HCT116 (cell line): ENCODE measurements around the gene C17orf100. TPM values are rescaled to one million over a fixed set of nuclear protein-coding genes. Genes with fewer than 3 reads are reported as not detected.
"Not testable (repeated sequence)": the region's sequence is repeated elsewhere in the genome, so short reads cannot be mapped to it uniquely, and the experiment has no call there.

Experiments
- ATAC-seq: fragments of 200-7000 bp; cut with Tn5 transposase; 2 replicates; pipeline ENCODE4 v1.9.1; 2020; ENCODE audit warnings: mild to moderate bottlenecking, moderate library complexity
- BruUV-seq: library from RNA; stranded (reverse); fragments of 400-500 nt; replicated peaks from 2 replicates; lab custom pipeline; 2021; lab: Mats Ljungman, UMichigan
- CTCF ChIA-PET: fragments of 300-600 bp; sonication (Branson Sonifier 250); formaldehyde crosslinking; loops from one replicate; lab custom pipeline; 2021; ENCODE audit warnings: antibody characterized with exemption; lab: Charles Lee
- POLR2A ChIA-PET: fragments of 300-600, 350-600 bp; sonication (Branson Sonifier 250); formaldehyde crosslinking; loops from one replicate; lab custom pipeline; 2021; ENCODE audit warnings: antibody characterized with exemption; lab: Charles Lee
- RAD21 ChIA-PET, 2 experiments: fragments of 300-600 bp; sonication (Branson Sonifier 250); formaldehyde crosslinking; loops; one replicate each; lab custom pipeline; 2023; ENCODE audit warnings: low total read pairs in 2 of 2; ENCODE audit not compliant: uncharacterized antibody in 2 of 2, unreplicated experiment in 2 of 2, low non-redundant PET in 1 of 2; lab: Charles Lee
- DNase-seq: peaks from one replicate; pipeline ENCODE4 v3.0.0-alpha.2; 2010; ENCODE audit warnings: low read depth, low spot score
- H2AFZ ChIP-seq: fragments of 200-600 bp; shearing (Covaris generic), sonication (generic); 2 replicates; pipeline ENCODE4 v1.6.1; 2017; ENCODE audit warnings: low read depth, mixed run types, mixed read lengths, antibody characterized with exemption, low read length; ENCODE audit not compliant: poor library complexity, severe bottlenecking
- H3K27ac ChIP-seq: 2 replicates; pipeline ENCODE4 v1.5.1; 2012; ENCODE audit warnings: low read depth, low read length
- H3K27me3 ChIP-seq: fragments of 200-600 bp; sonication (generic); 2 replicates; pipeline ENCODE4 v1.6.1; 2016; ENCODE audit warnings: mixed run types, low read length, mixed read lengths; ENCODE audit not compliant: insufficient read depth
- H3K36me3 ChIP-seq, 2 experiments: fragments of 200-500 bp in 1 of 2; fragments of 200-600 bp in 1 of 2; sonication (Bioruptor generic) in 1 of 2; sonication (generic) in 1 of 2; 2 replicates each; pipeline versions ENCODE4 v1.5.1 to v1.6.1; 2014 to 2016; ENCODE audit warnings: low read length in 2 of 2, inconsistent platforms in 1 of 2, mixed read lengths in 1 of 2, mixed run types in 1 of 2; ENCODE audit not compliant: insufficient read depth in 2 of 2, control insufficient read depth in 1 of 2
- H3K4me1 ChIP-seq, 2 experiments: fragments of 200-600 bp in 1 of 2; sonication (generic) in 1 of 2; 2 replicates each; pipeline versions ENCODE4 v1.5.1 to v1.6.1; 2012 to 2017; ENCODE audit warnings: low read length in 2 of 2, inconsistent platforms in 1 of 2, mild to moderate bottlenecking in 1 of 2, mixed read lengths in 1 of 2, mixed run types in 1 of 2, moderate library complexity in 1 of 2; ENCODE audit not compliant: insufficient read depth in 2 of 2, control insufficient read depth in 1 of 2
- H3K4me2 ChIP-seq: fragments of 200-600 bp; sonication (generic); 2 replicates; pipeline ENCODE4 v1.6.1; 2017; ENCODE audit warnings: mixed run types, low read length, mixed read lengths
- H3K4me3 ChIP-seq, 2 experiments: fragments of 200-600 bp in 1 of 2; sonication (generic) in 1 of 2; replicated peaks in 1 of 2; 2 replicates each; pipeline ENCODE4 v1.5.1; 2011 to 2016; ENCODE audit warnings: low read length in 2 of 2, control low read depth in 1 of 2, low read depth in 1 of 2, mild to moderate bottlenecking in 1 of 2, mixed read lengths in 1 of 2, mixed run types in 1 of 2
- H3K79me2 ChIP-seq: fragments of 200-600 bp; sonication (generic); 2 replicates; pipeline ENCODE4 v1.6.1; 2017; ENCODE audit warnings: mild to moderate bottlenecking, mixed run types, low read length, moderate library complexity, mixed read lengths; ENCODE audit not compliant: insufficient read depth
- H3K9ac ChIP-seq: fragments of 200-600 bp; sonication (generic); 2 replicates; pipeline ENCODE4 v1.6.1; 2016; ENCODE audit warnings: low read length, mixed read lengths
- H3K9me2 ChIP-seq: fragments of 200-600 bp; sonication (generic), shearing (Covaris generic); 2 replicates; pipeline ENCODE4 v1.6.1; 2017; ENCODE audit warnings: mixed run types, mild to moderate bottlenecking, moderate library complexity; ENCODE audit not compliant: insufficient read depth
- H3K9me3 ChIP-seq, 2 experiments: fragments of 200-500 bp in 1 of 2; fragments of 200-600 bp in 1 of 2; sonication (Bioruptor generic) in 1 of 2; sonication (generic) in 1 of 2; 2 replicates each; pipeline ENCODE4 v1.6.1; 2014 to 2017; ENCODE audit warnings: low read length in 2 of 2, mixed read lengths in 2 of 2, inconsistent platforms in 1 of 2, low read depth in 1 of 2, mild to moderate bottlenecking in 1 of 2, mixed run types in 1 of 2, moderate library complexity in 1 of 2; ENCODE audit not compliant: control insufficient read depth in 1 of 2, insufficient read depth in 1 of 2
- H4K20me1 ChIP-seq: fragments of 200-600 bp; sonication (generic), shearing (Covaris generic); 2 replicates; pipeline ENCODE4 v1.6.1; 2017; ENCODE audit warnings: mixed run types, mild to moderate bottlenecking, moderate library complexity; ENCODE audit not compliant: insufficient read depth
- ZNF274 ChIP-seq: fragments of 200-500 bp; sonication (Bioruptor generic); IDR thresholded peaks from 2 replicates; pipeline ENCODE4 v1.6.1; 2014; ENCODE audit warnings: mild to moderate bottlenecking, low read depth, low read length, inconsistent platforms
- intact Hi-C: fragments of 100-400 bp; cut with micrococcal nuclease; formaldehyde crosslinking; loops from 2 replicates; pipeline ENCODE4 v1.10.0; 2022
- total RNA-seq: library from RNA; stranded (reverse); gene quantifications from one replicate; pipeline ENCODE4 v1.2.1, GENCODE V29; 2021; ENCODE audit not compliant: unreplicated experiment

The C17orf100 gene
- total RNA-seq, 1 experiment from 2014 or later, result 0.76 TPM

DNA sequence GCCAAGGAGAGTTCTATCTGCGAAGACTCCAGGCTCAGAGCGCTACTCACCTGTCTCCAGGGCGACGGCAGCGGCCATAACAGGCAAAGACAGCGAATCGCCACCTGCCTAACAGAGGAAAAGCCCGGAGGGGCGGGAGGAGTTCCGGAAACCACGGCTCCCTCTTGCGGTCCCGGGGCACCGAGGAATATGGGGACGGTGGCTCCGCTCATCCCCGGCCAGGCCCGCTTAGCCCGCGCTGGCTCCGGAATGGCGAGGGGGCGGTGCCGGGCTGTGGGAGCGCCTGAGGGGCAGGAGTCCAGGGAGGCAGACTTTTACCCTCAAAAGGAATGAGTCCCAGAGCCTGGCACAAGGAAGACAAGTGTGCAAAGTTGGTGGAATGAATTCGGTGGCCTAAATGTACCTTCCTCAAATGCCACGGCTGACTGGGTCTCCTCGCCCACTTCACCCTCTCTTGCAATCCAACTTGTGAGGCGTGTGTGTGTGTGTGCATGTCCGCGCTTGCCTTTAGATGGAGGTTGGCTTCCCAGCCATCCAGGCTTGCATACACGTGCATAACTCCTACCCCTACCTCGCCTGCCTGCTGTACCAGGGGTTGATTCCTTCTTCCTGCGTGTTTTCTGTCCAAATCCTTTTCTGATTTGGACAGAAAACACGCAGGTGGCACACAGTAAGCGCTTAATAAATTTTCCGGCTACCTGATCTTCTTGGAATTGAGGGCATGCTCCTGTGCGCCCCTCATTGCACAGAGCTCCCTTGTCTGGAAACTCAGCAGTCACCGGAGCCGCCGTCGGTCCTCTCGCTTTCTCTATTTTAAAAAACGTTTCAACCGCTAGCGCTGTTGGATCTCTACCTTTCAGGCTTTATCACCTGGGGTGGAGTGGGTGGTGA lies 3.5 kb downstream of the C17orf100 start:
- H3K27me3 ChIP-seq, result no peaks in the 10 kb centered on the region
- TF ChIP-seq ZNF274, result no peak
- TF ChIP-seq, all 23 proteins: peak for 0
- Histone ChIP-seq H3K4me2 (no peak overlapping the region), H3K4me1 (peaks cover 5 to 17% of the 10 kb centered on the region in 2 experiments; a peak in 3 of 4 replicates), H3K9me2 (no peaks in the 10 kb centered on the region), H3K36me3 (no peaks in the 10 kb centered on the region), H3K27ac (no peak overlapping the region), H2AFZ (no peak overlapping the region), H3K9me3 (no peaks in the 10 kb centered on the region), H3K4me3 (no peak overlapping the region), H3K79me2 (peaks cover 12% of the 10 kb centered on the region), H3K9ac (no peak overlapping the region), H4K20me1 (no peaks in the 10 kb centered on the region)
- ATAC-seq (no peak), DNase-seq (no peak)
- no TSS peak for BruUV-seq
- intact Hi-C loops, result no loop called here
- CTCF ChIA-PET, result no interaction called here
- POLR2A ChIA-PET, result no interaction called here
- RAD21 ChIA-PET, result no interaction called here

GRCh38 chr17:6655732-6656361 lies 4.3 kb downstream of the C17orf100 start:
- H3K4me1 ChIP-seq, result peaks cover 5 to 15% of the 10 kb centered on the region in 2 experiments; a peak in 3 of 4 replicates
- H3K36me3 ChIP-seq, H3K9ac ChIP-seq, DNase-seq, H3K27ac ChIP-seq, RAD21 ChIA-PET, H3K9me2 ChIP-seq, H3K27me3 ChIP-seq, intact Hi-C loops, BruUV-seq, H3K4me3 ChIP-seq, H3K4me2 ChIP-seq, H2AFZ ChIP-seq, H3K9me3 ChIP-seq, ATAC-seq, POLR2A ChIA-PET, H4K20me1 ChIP-seq, CTCF ChIA-PET, H3K79me2 ChIP-seq: not testable (repeated sequence)

DNA sequence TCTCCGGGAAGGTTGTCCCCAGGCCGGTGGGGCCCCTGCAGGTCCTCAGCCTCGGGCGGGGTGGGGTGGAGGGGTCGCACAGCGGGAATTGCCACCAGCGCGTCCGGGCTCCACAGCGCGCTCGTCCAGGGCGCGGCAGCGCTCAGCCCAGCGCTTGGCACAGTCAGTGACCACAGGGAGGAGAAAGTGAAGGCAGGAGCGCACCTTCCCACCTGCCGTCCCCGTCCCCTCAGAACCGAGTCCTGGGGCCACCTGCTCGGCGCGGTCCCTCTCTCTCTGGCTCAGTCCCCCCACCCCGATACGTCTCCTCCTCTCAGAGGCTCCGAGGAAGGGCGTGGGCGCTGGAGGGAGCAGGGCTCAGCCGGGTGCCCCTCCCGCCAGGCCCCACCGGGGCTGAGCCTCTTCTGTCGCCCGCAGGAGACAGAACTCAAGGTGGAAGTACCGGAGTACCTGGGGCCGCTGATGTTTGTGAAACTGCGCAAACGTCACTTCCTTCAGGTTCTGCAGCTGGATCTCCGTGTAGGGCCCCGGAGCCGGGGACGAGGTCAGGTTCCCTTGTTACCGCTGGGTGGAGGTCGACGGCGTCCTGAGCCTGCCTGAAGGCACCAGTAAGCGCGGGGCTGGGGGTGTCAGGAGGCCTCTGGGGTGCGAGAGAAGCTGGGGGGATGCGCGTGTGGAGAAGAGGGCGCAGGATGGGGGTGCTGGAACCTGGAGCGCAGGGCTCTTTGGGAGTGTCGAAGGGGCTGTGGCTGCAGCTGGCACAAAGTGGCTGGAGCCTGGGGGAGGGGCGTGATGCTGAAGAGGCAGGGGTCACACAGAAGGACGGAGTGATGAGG lies 5.5 kb downstream of the C17orf100 start:
- Histone ChIP-seq H3K4me2 (peak overlapping the region; percentile 69), H3K9ac (peak overlapping the region; percentile 25), H3K4me3 (peak overlapping the region; percentile 40 to 50)
- H3K36me3 ChIP-seq, BruUV-seq, H3K27me3 ChIP-seq, intact Hi-C loops, POLR2A ChIA-PET, H4K20me1 ChIP-seq, H3K79me2 ChIP-seq, H2AFZ ChIP-seq, H3K4me1 ChIP-seq, H3K9me3 ChIP-seq, DNase-seq, H3K9me2 ChIP-seq, H3K27ac ChIP-seq: not testable (repeated sequence)
- CTCF ChIA-PET, result interaction anchor here (0.7 to 1.2 kb wide), 2 partner anchors 186 to 347 kb away, joined by 3 to 4 read pairs; no protein-coding TSS in a partner anchor
- RAD21 ChIA-PET, result interaction anchor here (0.6 to 0.8 kb wide), 2 partner anchors 15 to 16 kb away, joined by 3 read pairs; no protein-coding TSS in a partner anchor
- peak; percentile 79 for ATAC-seq
